ENCODE data around the gene FBXW7.
A peak's percentile ranks its signal among the peaks of the same experiment; 100 is the strongest.

FBXW7 gene

DNA sequence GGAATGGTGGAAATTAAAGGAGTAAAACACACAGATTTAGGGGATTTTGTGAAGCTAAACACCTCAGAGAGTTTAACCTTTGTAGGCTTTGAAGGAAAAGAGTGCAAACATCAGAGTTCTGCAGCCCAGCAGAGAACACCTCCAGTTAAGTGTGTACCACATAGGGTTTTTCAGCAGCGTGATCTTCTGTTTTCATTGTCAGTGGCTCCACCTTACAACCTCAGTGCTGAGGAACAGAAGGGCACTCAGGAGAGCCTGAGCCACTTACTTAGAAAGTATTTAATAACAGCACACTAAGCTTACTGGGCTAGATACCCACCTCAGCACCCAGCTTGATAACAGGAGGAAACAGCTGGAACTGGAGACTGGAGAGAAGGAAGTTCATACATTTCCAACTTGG is 2.0 kb upstream of the FBXW7 start:
- TF ChIP-seq GLIS3 (CRISPR knock-in tag; IDR thresholded peaks at IDR 0.05) (no peak), PATZ1 (CRISPR knock-in tag; IDR thresholded peaks at IDR 0.05; ENCODE audit: borderline replicate concordance) (no peak), ZFP30 (CRISPR knock-in tag; IDR thresholded peaks at IDR 0.05) (no peak), TSHZ2 (CRISPR knock-in tag; IDR thresholded peaks at IDR 0.05) (no peak), ZNF8 (CRISPR knock-in tag; IDR thresholded peaks at IDR 0.05) (no peak), ESRRG (CRISPR knock-in tag; IDR thresholded peaks at IDR 0.05) (no peak), CSDC2 (CRISPR knock-in tag; IDR thresholded peaks at IDR 0.05) (no peak), ZNF70 (CRISPR knock-in tag; IDR thresholded peaks at IDR 0.05) (no peak)
- TF ChIP-seq, protein P1, sequence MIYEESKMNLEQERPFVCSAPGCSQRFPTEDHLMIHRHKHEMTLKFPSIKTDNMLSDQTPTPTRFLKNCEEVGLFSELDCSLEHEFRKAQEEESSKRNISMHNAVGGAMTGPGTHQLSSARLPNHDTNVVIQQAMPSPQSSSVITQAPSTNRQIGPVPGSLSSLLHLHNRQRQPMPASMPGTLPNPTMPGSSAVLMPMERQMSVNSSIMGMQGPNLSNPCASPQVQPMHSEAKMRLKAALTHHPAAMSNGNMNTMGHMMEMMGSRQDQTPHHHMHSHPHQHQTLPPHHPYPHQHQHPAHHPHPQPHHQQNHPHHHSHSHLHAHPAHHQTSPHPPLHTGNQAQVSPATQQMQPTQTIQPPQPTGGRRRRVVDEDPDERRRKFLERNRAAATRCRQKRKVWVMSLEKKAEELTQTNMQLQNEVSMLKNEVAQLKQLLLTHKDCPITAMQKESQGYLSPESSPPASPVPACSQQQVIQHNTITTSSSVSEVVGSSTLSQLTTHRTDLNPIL (CRISPR knock-in tag; IDR thresholded peaks at IDR 0.05; ENCODE audit: low read depth) = no peak
- no peak for ATAC-seq

GRCh38 chr4:152536545-152537182 is 772 bp upstream of the FBXW7 start:
- no peak for TF ChIP-seq ZNF70 (CRISPR knock-in tag; IDR thresholded peaks at IDR 0.05)
- TF ChIP-seq, protein P2, sequence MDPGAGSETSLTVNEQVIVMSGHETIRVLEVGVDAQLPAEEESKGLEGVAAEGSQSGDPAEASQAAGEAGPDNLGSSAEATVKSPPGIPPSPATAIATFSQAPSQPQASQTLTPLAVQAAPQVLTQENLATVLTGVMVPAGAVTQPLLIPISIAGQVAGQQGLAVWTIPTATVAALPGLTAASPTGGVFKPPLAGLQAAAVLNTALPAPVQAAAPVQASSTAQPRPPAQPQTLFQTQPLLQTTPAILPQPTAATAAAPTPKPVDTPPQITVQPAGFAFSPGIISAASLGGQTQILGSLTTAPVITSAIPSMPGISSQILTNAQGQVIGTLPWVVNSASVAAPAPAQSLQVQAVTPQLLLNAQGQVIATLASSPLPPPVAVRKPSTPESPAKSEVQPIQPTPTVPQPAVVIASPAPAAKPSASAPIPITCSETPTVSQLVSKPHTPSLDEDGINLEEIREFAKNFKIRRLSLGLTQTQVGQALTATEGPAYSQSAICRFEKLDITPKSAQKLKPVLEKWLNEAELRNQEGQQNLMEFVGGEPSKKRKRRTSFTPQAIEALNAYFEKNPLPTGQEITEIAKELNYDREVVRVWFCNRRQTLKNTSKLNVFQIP (CRISPR knock-in tag; IDR thresholded peaks at IDR 0.05; ENCODE audit: borderline replicate concordance, low read depth) = no peak
- TF ChIP-seq OSR1 (CRISPR knock-in tag; IDR thresholded peaks at IDR 0.05) = no peak
- no peak for TF ChIP-seq ZNF565 (CRISPR knock-in tag; conservative IDR thresholded peaks at IDR 0.05; ENCODE audit: low read depth)
- TF ChIP-seq, protein P1 (CRISPR knock-in tag; IDR thresholded peaks at IDR 0.05; ENCODE audit: low read depth) = no peak
- no peak for TF ChIP-seq SNAI2 (CRISPR knock-in tag; IDR thresholded peaks at IDR 0.05)
- TF ChIP-seq ISL1 (CRISPR knock-in tag; IDR thresholded peaks at IDR 0.05) = no peak
- no peak for TF ChIP-seq ZFP30 (CRISPR knock-in tag; IDR thresholded peaks at IDR 0.05)
- TF ChIP-seq TCF4 (CRISPR knock-in tag; IDR thresholded peaks at IDR 0.05; ENCODE audit: borderline replicate concordance) = no peak
- no peak for TF ChIP-seq BACH2 (CRISPR knock-in tag; IDR thresholded peaks at IDR 0.05; ENCODE audit: borderline replicate concordance)
- no peak for TF ChIP-seq CSDC2 (CRISPR knock-in tag; IDR thresholded peaks at IDR 0.05)
- TF ChIP-seq CSRNP3 (CRISPR knock-in tag; IDR thresholded peaks at IDR 0.05) = no peak
- peak; percentile 28 for ATAC-seq

- peak; percentile 32 for ATAC-seq
- TF ChIP-seq CSDC2 (CRISPR knock-in tag; IDR thresholded peaks at IDR 0.05) = no peak
- TF ChIP-seq CSRNP3 (CRISPR knock-in tag; IDR thresholded peaks at IDR 0.05) = no peak
- no peak for TF ChIP-seq ARNTL (CRISPR knock-in tag; IDR thresholded peaks at IDR 0.05; ENCODE audit: borderline replicate concordance, low read depth)
- TF ChIP-seq, protein P2 (CRISPR knock-in tag; IDR thresholded peaks at IDR 0.05; ENCODE audit: borderline replicate concordance, low read depth) = no peak
- TF ChIP-seq TCF4 (CRISPR knock-in tag; IDR thresholded peaks at IDR 0.05; ENCODE audit: borderline replicate concordance) = no peak
- TF ChIP-seq ZNF565 (CRISPR knock-in tag; conservative IDR thresholded peaks at IDR 0.05; ENCODE audit: low read depth) = no peak
- TF ChIP-seq ZFP30 (CRISPR knock-in tag; IDR thresholded peaks at IDR 0.05) = no peak
- TF ChIP-seq, protein P1 (CRISPR knock-in tag; IDR thresholded peaks at IDR 0.05; ENCODE audit: low read depth) = no peak
- TF ChIP-seq ZNF70 (CRISPR knock-in tag; IDR thresholded peaks at IDR 0.05) = no peak
- TF ChIP-seq TOX (CRISPR knock-in tag; IDR thresholded peaks at IDR 0.05; ENCODE audit: borderline replicate concordance) = no peak
- TF ChIP-seq OSR1 (CRISPR knock-in tag; IDR thresholded peaks at IDR 0.05) = no peak
- no peak for TF ChIP-seq GLIS3 (CRISPR knock-in tag; IDR thresholded peaks at IDR 0.05)
These were observed 461 bp downstream of the FBXW7 start for GRCh38 chr4:152535360-152535902.
